OCI-LY7 (cell line): Measurements from ENCODE around the gene OR14A16. TPM values are rescaled to one million over a fixed set of nuclear protein-coding genes. Genes with fewer than 3 reads are reported as not detected.

Experiments used
- BruUV-seq: library from RNA; stranded (reverse); fragments of 400-500 nt; replicated peaks from 2 replicates; lab custom pipeline; 2021; lab: Mats Ljungman, UMichigan
- CTCF ChIA-PET: fragments of 300-600 bp; sonication (Branson Sonifier 250); formaldehyde crosslinking; loops from one replicate; lab custom pipeline; 2022; ENCODE audit warnings: antibody characterized with exemption; ENCODE audit not compliant: unreplicated experiment; lab: Charles Lee
- POLR2A ChIA-PET: fragments of 300-600 bp; sonication (Branson Sonifier 250); formaldehyde crosslinking; loops from one replicate; lab custom pipeline; 2022; ENCODE audit warnings: antibody characterized with exemption; lab: Charles Lee
- DNase-seq: peaks from one replicate; pipeline ENCODE4 v3.0.0-alpha.2; 2015; ENCODE audit warnings: low spot score
- H2AFZ ChIP-seq: fragments of 200-600 bp; sonication (generic), shearing (Covaris generic); 2 replicates; pipeline ENCODE4 v1.6.1; 2014; ENCODE audit warnings: mild to moderate bottlenecking, antibody characterized with exemption, low read length, moderate library complexity
- H3K27ac ChIP-seq: fragments of 200-600 bp; sonication (generic); 2 replicates; pipeline ENCODE4 v1.5.1; 2014; ENCODE audit warnings: mixed run types, low read depth, mild to moderate bottlenecking, moderate library complexity, low read length, inconsistent platforms; ENCODE audit not compliant: poor library complexity, severe bottlenecking
- H3K36me3 ChIP-seq: fragments of 200-600 bp; sonication (generic); 2 replicates; pipeline ENCODE4 v1.6.1; 2014; ENCODE audit warnings: mild to moderate bottlenecking, antibody characterized with exemption, low read length, moderate library complexity, mixed read lengths; ENCODE audit not compliant: insufficient read depth
- H3K4me1 ChIP-seq: fragments of 200-600 bp; sonication (generic); 2 replicates; pipeline ENCODE4 v1.5.1; 2014; ENCODE audit warnings: mild to moderate bottlenecking, low read length; ENCODE audit not compliant: insufficient read depth, poor library complexity, severe bottlenecking
- H3K4me2 ChIP-seq: fragments of 200-600 bp; sonication (generic); 2 replicates; pipeline ENCODE4 v1.6.1; 2014; ENCODE audit warnings: mild to moderate bottlenecking, low read length
- H3K4me3 ChIP-seq: fragments of 200-600 bp; sonication (generic); 2 replicates; pipeline ENCODE4 v1.5.1; 2014; ENCODE audit warnings: mild to moderate bottlenecking, low read depth, low read length; ENCODE audit not compliant: poor library complexity, severe bottlenecking
- H3K79me2 ChIP-seq: fragments of 200-600 bp; sonication (generic); 2 replicates; pipeline ENCODE4 v1.6.1; 2016; ENCODE audit warnings: low read depth, mild to moderate bottlenecking, low read length, moderate library complexity, mixed read lengths; ENCODE audit not compliant: insufficient read depth
- H3K9me2 ChIP-seq: fragments of 200-600 bp; sonication (generic); 2 replicates; pipeline ENCODE4 v1.6.1; 2016; ENCODE audit warnings: mild to moderate bottlenecking, low read length, mixed read lengths; ENCODE audit not compliant: insufficient read depth
- H3K9me3 ChIP-seq: fragments of 200-600 bp; sonication (generic); 2 replicates; pipeline ENCODE4 v1.6.1; 2014; ENCODE audit warnings: mild to moderate bottlenecking, mixed run types, low read length, mixed read lengths
- H4K20me1 ChIP-seq: fragments of 200-600 bp; sonication (generic); 2 replicates; pipeline ENCODE4 v1.6.1; 2014; ENCODE audit warnings: mild to moderate bottlenecking, antibody characterized with exemption, low read length, moderate library complexity, mixed read lengths; ENCODE audit not compliant: insufficient read depth
- EZH2phosphoT487 ChIP-seq: fragments of 200-600 bp; sonication (generic); IDR thresholded peaks from 2 replicates; pipeline ENCODE4 v1.6.1; 2018; ENCODE audit warnings: low read depth, borderline replicate concordance, mild to moderate bottlenecking, mixed run types, antibody characterized with exemption, low read length, moderate library complexity, mixed read lengths
- intact Hi-C: fragments of 100-400 bp; cut with micrococcal nuclease; formaldehyde crosslinking; loops from one replicate; pipeline ENCODE4 v1.10.0; 2022; ENCODE audit not compliant: unreplicated experiment
- total RNA-seq, 2 experiments: library from RNA; depleted of rRNA in 1 of 2; stranded (reverse); fragments of >200 nt in 1 of 2; shearing (Covaris generic) in 1 of 2; gene quantifications; 2 replicates each; pipeline ENCODE4 v1.2.3, GENCODE V29; 2014 to 2022
- TF ChIP-seq, protein P1 (sequence below): fragments of 200-600 bp; sonication (generic); conservative IDR thresholded peaks from 2 replicates; pipeline ENCODE4 v1.5.1; 2014; ENCODE audit warnings: mild to moderate bottlenecking, antibody characterized with exemption, low read length, moderate library complexity, mixed read lengths

Gene OR14A16
- total RNA-seq, 2 experiments from 2014 or later: not detected

DNA sequence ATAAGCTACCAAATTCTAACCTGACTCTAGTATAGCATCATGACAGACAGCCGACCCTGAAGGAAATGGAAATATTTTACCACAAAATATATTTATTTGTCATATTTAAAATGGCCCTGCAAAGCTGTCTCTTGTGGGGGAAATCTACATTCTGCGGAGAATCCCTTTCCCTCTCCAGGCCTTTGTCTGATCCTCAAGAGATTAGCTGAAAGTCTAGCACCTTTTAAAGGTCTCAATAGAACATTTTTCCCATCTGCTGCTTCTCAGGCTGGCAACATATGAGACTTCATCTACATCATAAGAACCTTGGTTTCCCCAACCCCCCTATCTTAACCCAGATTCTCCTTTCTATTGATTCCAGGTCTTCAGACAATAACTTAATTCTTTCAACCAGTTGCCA, 19.5 kb upstream of the OR14A16 start:
- TF ChIP-seq, protein P1, sequence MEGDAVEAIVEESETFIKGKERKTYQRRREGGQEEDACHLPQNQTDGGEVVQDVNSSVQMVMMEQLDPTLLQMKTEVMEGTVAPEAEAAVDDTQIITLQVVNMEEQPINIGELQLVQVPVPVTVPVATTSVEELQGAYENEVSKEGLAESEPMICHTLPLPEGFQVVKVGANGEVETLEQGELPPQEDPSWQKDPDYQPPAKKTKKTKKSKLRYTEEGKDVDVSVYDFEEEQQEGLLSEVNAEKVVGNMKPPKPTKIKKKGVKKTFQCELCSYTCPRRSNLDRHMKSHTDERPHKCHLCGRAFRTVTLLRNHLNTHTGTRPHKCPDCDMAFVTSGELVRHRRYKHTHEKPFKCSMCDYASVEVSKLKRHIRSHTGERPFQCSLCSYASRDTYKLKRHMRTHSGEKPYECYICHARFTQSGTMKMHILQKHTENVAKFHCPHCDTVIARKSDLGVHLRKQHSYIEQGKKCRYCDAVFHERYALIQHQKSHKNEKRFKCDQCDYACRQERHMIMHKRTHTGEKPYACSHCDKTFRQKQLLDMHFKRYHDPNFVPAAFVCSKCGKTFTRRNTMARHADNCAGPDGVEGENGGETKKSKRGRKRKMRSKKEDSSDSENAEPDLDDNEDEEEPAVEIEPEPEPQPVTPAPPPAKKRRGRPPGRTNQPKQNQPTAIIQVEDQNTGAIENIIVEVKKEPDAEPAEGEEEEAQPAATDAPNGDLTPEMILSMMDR: no peak
- TF ChIP-seq EZH2phosphoT487: no peak
- Histone ChIP-seq H3K36me3 (no peaks in the 10 kb centered on the region), H2AFZ (no peak overlapping the region), H3K9me2 (no peaks in the 10 kb centered on the region), H3K4me3 (no peak overlapping the region), H4K20me1 (no peaks in the 10 kb centered on the region), H3K4me1 (no peaks in the 10 kb centered on the region), H3K27ac (no peak overlapping the region), H3K9me3 (no peaks in the 10 kb centered on the region), H3K4me2 (no peak overlapping the region), H3K79me2 (no peaks in the 10 kb centered on the region)
- CTCF ChIA-PET: no interaction called here
- DNase-seq: no peak
- POLR2A ChIA-PET: interaction anchor here (0.8 kb wide), 1 partner anchor 419 kb away, joined by 3 read pairs; no protein-coding TSS in a partner anchor
- BruUV-seq: no TSS peak
- intact Hi-C loops: no loop called here

DNA sequence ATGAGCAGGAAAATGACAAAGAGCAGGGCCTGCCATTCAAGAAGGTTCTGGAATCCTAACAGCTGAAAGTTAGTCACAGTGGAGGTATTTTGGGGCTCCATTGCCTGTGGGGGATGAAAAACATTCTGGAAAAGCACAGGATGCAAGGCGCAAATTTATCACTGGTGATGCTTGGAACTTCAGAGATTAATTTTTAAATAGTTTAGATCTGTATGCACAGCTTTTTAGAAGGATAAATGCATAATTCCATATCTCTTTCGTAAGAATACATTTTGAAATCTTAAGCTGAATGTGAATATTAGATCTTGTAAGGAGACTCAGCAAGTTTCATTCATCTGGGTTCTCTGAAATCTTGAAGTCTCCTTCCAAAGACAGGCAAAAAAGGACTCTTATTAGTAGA, 17.9 kb upstream of the OR14A16 start, which contains the start of gene OR11L1:
Gene OR11L1, minus strand, starts transcription at position 101 of the 400 bp plus-strand sequence. Its CDS starts 0 bp downstream, at position 101.
- Histone ChIP-seq H3K4me2 (no peak within 1 kb of the TSS), H3K4me3 (no peak within 1 kb of the TSS), H2AFZ (no peak within 1 kb of the TSS), H3K9me2 (no peaks in the 10 kb centered on the region), H3K9me3 (no peaks in the 10 kb centered on the region), H3K27ac (no peak within 1 kb of the TSS), H3K4me1 (no peaks in the 10 kb centered on the region), H4K20me1 (no peaks in the 10 kb centered on the region), H3K79me2 (no peaks in the 10 kb centered on the region), H3K36me3 (no peaks in the 10 kb centered on the region)
- POLR2A ChIA-PET: no interaction called here
- intact Hi-C loops: no loop called here
- no peak for TF ChIP-seq EZH2phosphoT487
- TF ChIP-seq, protein P1: no peak
- DNase-seq: no peak
- CTCF ChIA-PET: no interaction called here
- no TSS peak for BruUV-seq

DNA sequence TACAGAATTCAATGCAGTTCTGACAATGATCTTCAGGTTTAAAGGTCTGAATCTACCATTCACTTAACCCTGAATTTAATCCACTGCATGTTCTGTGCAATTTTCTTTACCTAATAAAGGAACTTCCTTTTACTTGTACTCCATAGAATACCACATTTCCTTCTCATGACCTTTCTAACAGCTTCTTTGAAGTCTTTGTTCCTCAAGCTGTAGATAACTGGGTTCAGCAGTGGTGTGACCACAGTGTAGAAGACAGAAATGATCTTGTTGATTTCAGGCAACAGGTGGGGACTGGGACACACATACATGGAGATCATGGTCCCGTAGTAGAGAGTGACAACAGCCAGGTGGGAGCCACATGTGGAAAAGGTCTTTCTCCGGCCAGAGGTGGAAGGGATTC, 16.9 kb upstream of the OR14A16 start:
- ChIA-PET CTCF (no interaction called here), POLR2A (interaction anchor here (0.5 kb wide), 1 partner anchor 16 kb away, joined by 3 read pairs; no protein-coding TSS in a partner anchor)
- H3K36me3 ChIP-seq: no peaks in the 10 kb centered on the region
- no peak overlapping the region for H2AFZ ChIP-seq
- H3K4me3 ChIP-seq: no peak overlapping the region
- no peak for TF ChIP-seq EZH2phosphoT487
- TF ChIP-seq, protein P1: no peak
- H3K79me2 ChIP-seq: no peaks in the 10 kb centered on the region
- H3K4me1 ChIP-seq: no peaks in the 10 kb centered on the region
- BruUV-seq: no TSS peak
- H3K9me3 ChIP-seq: no peaks in the 10 kb centered on the region
- H3K4me2 ChIP-seq: no peak overlapping the region
- H3K27ac ChIP-seq: no peak overlapping the region
- H4K20me1 ChIP-seq: no peaks in the 10 kb centered on the region
- H3K9me2 ChIP-seq: no peaks in the 10 kb centered on the region
- DNase-seq: no peak
- intact Hi-C loops: no loop called here
